GM12878 (cell line): ENCODE data around the gene SFXN5. TPM values are rescaled to one million over a fixed set of nuclear protein-coding genes. Genes with fewer than 3 reads are reported as not detected.

ENCODE experiments used
- ATAC-seq: fragments of 200-7000 bp; cut with Tn5 transposase; 3 replicates; pipeline ENCODE4 v1.9.1; 2020; ENCODE audit warnings: mild to moderate bottlenecking, moderate library complexity
- BruUV-seq: library from RNA; stranded (reverse); fragments of 400-500 nt; replicated peaks from 2 replicates; lab custom pipeline; 2021; lab: Mats Ljungman, UMichigan
- CTCF ChIA-PET: fragments of 300-600 bp; sonication (Branson Sonifier 250); formaldehyde crosslinking; extraction: SDS; loops from one replicate; lab custom pipeline; 2021; ENCODE audit warnings: inconsistent platforms; lab: Yijun Ruan, JAX
- POLR2A ChIA-PET: fragments of 350-600 bp; formaldehyde crosslinking; extraction: SDS; loops from one replicate; lab custom pipeline; 2021; ENCODE audit warnings: inconsistent platforms; lab: Charles Lee
- RAD21 ChIA-PET: fragments of 300-600 bp; sonication (Branson Sonifier 250); formaldehyde crosslinking; loops from one replicate; lab custom pipeline; 2023; ENCODE audit warnings: antibody characterized with exemption; ENCODE audit not compliant: unreplicated experiment; lab: Charles Lee
- SMC1A ChIA-PET: fragments of 300-600 bp; sonication (Branson Sonifier 250); formaldehyde crosslinking; loops from one replicate; lab custom pipeline; 2023; ENCODE audit not compliant: unreplicated experiment, uncharacterized antibody; lab: Charles Lee
- DNase-seq: peaks from one replicate; pipeline ENCODE4 v3.0.0-alpha.2; 2011; ENCODE audit warnings: low read depth, low spot score
- FAIRE-seq: peaks from 3 replicates; lab custom pipeline; 2011; peaks lifted over from hg19 to GRCh38; lab: Jason Lieb, UNC
- H2AFZ ChIP-seq: 2 replicates; pipeline ENCODE4 v1.6.0; 2011; ENCODE audit warnings: low read depth, low read length, control low read depth; ENCODE audit not compliant: control insufficient read depth
- H3K27ac ChIP-seq: 2 replicates; pipeline ENCODE4 v1.5.1; 2011; ENCODE audit warnings: control low read depth; ENCODE audit not compliant: control insufficient read depth, insufficient read depth
- H3K27me3 ChIP-seq, 2 experiments: replicated peaks in 1 of 2; 2 replicates each; pipeline versions ENCODE4 v1.6.0 to v1.6.1; 2011; ENCODE audit warnings: low read length in 1 of 2; ENCODE audit not compliant: control insufficient read depth in 2 of 2, insufficient read depth in 2 of 2
- H3K36me3 ChIP-seq, 2 experiments: 2 replicates each; pipeline ENCODE4 v1.5.1; 2011; ENCODE audit warnings: low read length in 1 of 2; ENCODE audit not compliant: control insufficient read depth in 2 of 2, insufficient read depth in 2 of 2
- H3K4me1 ChIP-seq: 2 replicates; pipeline ENCODE4 v1.6.1; 2011; ENCODE audit warnings: mild to moderate bottlenecking, low read length, moderate library complexity, mixed read lengths; ENCODE audit not compliant: control insufficient read depth, insufficient read depth
- H3K4me2 ChIP-seq: 2 replicates; pipeline ENCODE4 v1.6.0; 2011; ENCODE audit warnings: control low read depth; ENCODE audit not compliant: control insufficient read depth, insufficient read depth
- H3K4me3 ChIP-seq: fragments of 200-600 bp; sonication (generic); 2 replicates; pipeline ENCODE4 v1.5.1; 2016
- H3K79me2 ChIP-seq: 2 replicates; pipeline ENCODE4 v1.6.0; 2011; ENCODE audit warnings: low read length; ENCODE audit not compliant: control insufficient read depth, insufficient read depth
- H3K9ac ChIP-seq: 2 replicates; pipeline ENCODE4 v1.8.0; 2011; ENCODE audit warnings: low read length, control low read depth, mixed read lengths; ENCODE audit not compliant: control insufficient read depth, insufficient read depth
- H3K9me3 ChIP-seq: replicated peaks from 3 replicates; pipeline ENCODE4 v1.5.1; 2011; ENCODE audit warnings: mild to moderate bottlenecking, low read length; ENCODE audit not compliant: control insufficient read depth, insufficient read depth
- H4K20me1 ChIP-seq: 2 replicates; pipeline ENCODE4 v1.6.0; 2011; ENCODE audit not compliant: control insufficient read depth, insufficient read depth
- CREM ChIP-seq: IDR thresholded peaks from 2 replicates; pipeline ENCODE4 v1.6.1; 2014; ENCODE audit warnings: antibody characterized with exemption, low read depth
- ETV6 ChIP-seq, 2 experiments: fragments of 450-650 bp in 1 of 2; IDR thresholded peaks in 1 of 2; conservative IDR thresholded peaks in 1 of 2; 2 replicates each; pipeline ENCODE4 v1.6.1; 2014; ENCODE audit warnings: antibody characterized with exemption in 1 of 2, borderline replicate concordance in 1 of 2, low read depth in 1 of 2, mild to moderate bottlenecking in 1 of 2, moderate library complexity in 1 of 2
- FOS ChIP-seq: IDR thresholded peaks from 3 replicates; pipeline ENCODE4 v1.6.1; 2011; ENCODE audit warnings: borderline replicate concordance; ENCODE audit not compliant: insufficient read length; ENCODE audit errors: extremely low read depth
- HDAC6 ChIP-seq: fragments of 200-600 bp; sonication (generic); IDR thresholded peaks from one replicate; pipeline ENCODE4 v1.8.0; 2017; ENCODE audit warnings: antibody characterized with exemption; ENCODE audit not compliant: unreplicated experiment
- MYC ChIP-seq: IDR thresholded peaks from 2 replicates; pipeline ENCODE4 v1.6.1; 2011; ENCODE audit warnings: mild to moderate bottlenecking, low read length, moderate library complexity, inconsistent platforms; ENCODE audit not compliant: insufficient read depth, insufficient replicate concordance, insufficient read length, severe bottlenecking
- NFYA ChIP-seq: IDR thresholded peaks from 2 replicates; pipeline ENCODE4 v1.6.1; 2011; ENCODE audit warnings: low read depth, mild to moderate bottlenecking, low read length, improper control_type of control experiment, borderline replicate concordance
- NR2F1 ChIP-seq: fragments of 450-650 bp; conservative IDR thresholded peaks from 2 replicates; pipeline ENCODE4 v1.6.1; 2017; ENCODE audit warnings: mild to moderate bottlenecking
- RCOR1 ChIP-seq: conservative IDR thresholded peaks from 2 replicates; pipeline ENCODE4 v1.6.1; 2012; ENCODE audit warnings: low read depth, low read length, improper control_type of control experiment
- RUNX3 ChIP-seq: IDR thresholded peaks from 2 replicates; pipeline ENCODE4 v1.6.1; 2012; ENCODE audit warnings: low read length, inconsistent platforms
- SIX5 ChIP-seq: IDR thresholded peaks from 2 replicates; pipeline ENCODE4 v1.6.1; 2011; ENCODE audit warnings: mild to moderate bottlenecking, low read depth, low read length, moderate library complexity; ENCODE audit not compliant: severe bottlenecking
- SPI1 ChIP-seq: IDR thresholded peaks from 2 replicates; pipeline ENCODE4 v1.6.1; 2011; ENCODE audit warnings: low read depth, mild to moderate bottlenecking, low read length, moderate library complexity, borderline replicate concordance; ENCODE audit not compliant: insufficient read depth
- TARDBP ChIP-seq: IDR thresholded peaks from 2 replicates; pipeline ENCODE4 v1.6.1; 2016; ENCODE audit warnings: borderline replicate concordance
- YY1 ChIP-seq: IDR thresholded peaks from 2 replicates; pipeline ENCODE4 v1.6.1; 2011; ENCODE audit warnings: low read depth, mild to moderate bottlenecking, low read length
- ZBED1 ChIP-seq: IDR thresholded peaks from 2 replicates; pipeline ENCODE4 v1.6.1; 2016; ENCODE audit warnings: borderline replicate concordance
- WGBS: methylation state at CpG from one replicate; pipeline ENCODE4 v1.1.6; 2016; ENCODE audit warnings: low lambda C conversion rate; ENCODE audit not compliant: insufficient replicate concordance, insufficient coverage; ENCODE audit errors: missing lambda C conversion rate; 5-methylcytosine and 5-hydroxymethylcytosine counted together
- in situ Hi-C: fragments of 300-500 bp; cut with MboI; formaldehyde crosslinking; loops from 9 replicates; pipeline ENCODE4 v1.14.3; 2018; ENCODE audit warnings: mixed read lengths
- intact Hi-C: fragments of 100-400 bp; cut with micrococcal nuclease; formaldehyde crosslinking; loops from one replicate; pipeline ENCODE4 v1.14.2; 2022; ENCODE audit not compliant: unreplicated experiment
- polyA plus RNA-seq, 11 experiments: library from polyadenylated mRNA; depleted of rRNA in 4 of 11; unstranded in 6 of 11; stranded (reverse) in 5 of 11; fragments of >200 nt; fragmentation: Nextera tagmentation in 4 of 11; fragmentation: Illumina TruSeq in 1 of 11; extraction: Ambion mirVana in 4 of 11; extraction: Trizol in 1 of 11; gene quantifications; 1 replicate in 1 of 11; 2 replicates in 10 of 11; pipeline versions ENCODE4 v1.2.1 to v1.2.3, GENCODE V29; 2011 to 2016; ENCODE audit warnings: inconsistent platforms in 2 of 11, missing spikeins in 2 of 11, low read depth in 1 of 11
- total RNA-seq, 4 experiments: library from RNA; depleted of rRNA in 3 of 4; stranded (reverse); fragments of >200 nt in 3 of 4; fragmentation: Illumina TruSeq in 1 of 4; extraction: Trizol in 1 of 4; gene quantifications; 2 replicates each; pipeline versions ENCODE4 v1.2.1 to v1.2.3, GENCODE V29; 2013 to 2021
- TF ChIP-seq, protein P1 (sequence below): fragments of 450-650 bp; formaldehyde crosslinking; IDR thresholded peaks from 2 replicates; pipeline ENCODE4 v1.4.0; 2022; ENCODE audit warnings: mild to moderate bottlenecking, moderate library complexity
- TF ChIP-seq, protein P2 (sequence below): fragments of 450-650 bp; IDR thresholded peaks from 2 replicates; pipeline ENCODE4 v1.6.1; 2018; ENCODE audit warnings: mild to moderate bottlenecking, low read depth, moderate library complexity; ENCODE audit not compliant: partially characterized antibody

Gene SFXN5
- total and polyA plus RNA-seq, 10 of the 15 experiments (the other 5 are each of a cell fraction or from before 2014, with no cell fraction given): 3.3 to 15.9 (median 11.2) TPM

DNA sequence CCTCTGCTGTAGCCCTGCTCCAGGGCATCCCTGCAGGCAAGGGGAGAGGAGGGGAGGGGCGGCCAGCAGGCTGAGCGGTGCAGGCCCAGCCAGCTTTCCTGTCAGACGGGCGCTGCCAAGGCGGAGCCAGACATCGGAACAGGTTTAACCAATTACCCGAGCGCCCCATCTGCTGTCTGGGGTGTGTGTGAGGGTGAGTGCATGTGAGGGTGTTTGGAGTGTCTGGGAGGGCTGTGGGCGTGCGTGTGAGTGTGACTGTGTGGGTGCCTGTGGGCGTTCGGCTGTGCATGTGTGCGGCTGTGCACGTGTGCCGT lies 134.2 kb downstream of the SFXN5 start (continued):
- no peak for TF ChIP-seq HDAC6
- no peak for TF ChIP-seq RUNX3
- no peak for TF ChIP-seq YY1
- no peak for TF ChIP-seq MYC
- TF ChIP-seq NFYA: no peak
- no peak for TF ChIP-seq NR2F1
- TF ChIP-seq ETV6 (conservative IDR thresholded peaks at IDR 0.05 in 1 of 2, IDR thresholded peaks at IDR 0.05 in 1 of 2; ENCODE audit: borderline replicate concordance in 1 of 2, low read depth in 1 of 2): no peak
- TF ChIP-seq SPI1: no peak
- no peak for TF ChIP-seq RCOR1
- TF ChIP-seq SIX5: no peak

DNA sequence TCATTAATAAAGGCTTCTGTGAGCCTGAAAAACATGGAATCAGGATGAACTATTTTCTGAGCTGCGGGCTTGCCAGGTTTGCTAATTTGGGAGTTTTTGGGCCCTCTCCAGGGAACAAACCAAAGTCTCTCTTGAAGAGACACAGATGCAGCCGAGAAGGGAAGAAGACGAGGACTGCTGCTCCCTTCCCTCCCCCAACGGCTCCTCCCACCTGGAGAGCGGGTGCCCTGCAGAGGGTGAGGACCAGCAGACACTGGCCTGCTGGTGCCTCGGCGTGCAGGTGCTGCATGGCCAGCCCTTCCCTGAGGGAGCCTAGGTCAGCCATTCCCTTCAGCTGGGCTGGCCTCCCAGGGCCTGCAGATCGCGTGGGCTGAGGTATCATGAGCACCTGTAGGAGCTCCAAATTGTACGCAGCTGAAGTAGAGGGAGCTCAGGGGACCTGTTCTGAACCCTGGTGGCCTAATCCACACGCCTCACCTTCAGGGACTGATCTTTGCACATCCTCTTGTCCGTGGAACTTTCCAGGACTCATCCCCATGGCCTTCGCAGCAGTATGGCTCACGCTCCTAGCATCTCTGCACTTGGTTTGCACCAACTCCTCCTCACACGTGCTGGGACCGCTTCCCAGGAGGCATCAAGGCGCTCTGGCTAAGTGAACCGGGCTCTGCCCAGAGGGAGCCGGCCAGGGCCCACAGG lies 134.7 kb downstream of the SFXN5 start:
- in situ Hi-C loops (no loop called here), intact Hi-C loops (no loop called here)
- BruUV-seq: no TSS peak
- no peak for TF ChIP-seq FOS
- TF ChIP-seq, protein P1, sequence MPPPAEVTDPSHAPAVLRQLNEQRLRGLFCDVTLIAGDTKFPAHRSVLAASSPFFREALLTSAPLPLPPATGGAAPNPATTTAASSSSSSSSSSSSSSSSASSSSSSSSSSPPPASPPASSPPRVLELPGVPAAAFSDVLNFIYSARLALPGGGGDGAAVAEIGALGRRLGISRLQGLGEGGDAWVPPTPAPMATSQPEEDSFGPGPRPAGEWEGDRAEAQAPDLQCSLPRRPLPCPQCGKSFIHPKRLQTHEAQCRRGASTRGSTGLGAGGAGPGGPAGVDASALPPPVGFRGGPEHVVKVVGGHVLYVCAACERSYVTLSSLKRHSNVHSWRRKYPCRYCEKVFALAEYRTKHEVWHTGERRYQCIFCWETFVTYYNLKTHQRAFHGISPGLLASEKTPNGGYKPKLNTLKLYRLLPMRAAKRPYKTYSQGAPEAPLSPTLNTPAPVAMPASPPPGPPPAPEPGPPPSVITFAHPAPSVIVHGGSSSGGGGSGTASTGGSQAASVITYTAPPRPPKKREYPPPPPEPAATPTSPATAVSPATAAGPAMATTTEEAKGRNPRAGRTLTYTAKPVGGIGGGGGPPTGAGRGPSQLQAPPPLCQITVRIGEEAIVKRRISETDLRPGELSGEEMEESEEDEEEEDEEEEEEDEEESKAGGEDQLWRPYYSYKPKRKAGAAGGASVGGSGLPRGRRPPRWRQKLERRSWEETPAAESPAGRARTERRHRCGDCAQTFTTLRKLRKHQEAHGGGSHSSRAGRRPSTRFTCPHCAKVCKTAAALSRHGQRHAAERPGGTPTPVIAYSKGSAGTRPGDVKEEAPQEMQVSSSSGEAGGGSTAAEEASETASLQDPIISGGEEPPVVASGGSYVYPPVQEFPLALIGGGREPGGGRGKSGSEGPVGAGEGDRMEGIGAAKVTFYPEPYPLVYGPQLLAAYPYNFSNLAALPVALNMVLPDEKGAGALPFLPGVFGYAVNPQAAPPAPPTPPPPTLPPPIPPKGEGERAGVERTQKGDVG: no peak
- no peak for TF ChIP-seq TARDBP
- no peak for TF ChIP-seq CREM
- TF ChIP-seq, protein P2, sequence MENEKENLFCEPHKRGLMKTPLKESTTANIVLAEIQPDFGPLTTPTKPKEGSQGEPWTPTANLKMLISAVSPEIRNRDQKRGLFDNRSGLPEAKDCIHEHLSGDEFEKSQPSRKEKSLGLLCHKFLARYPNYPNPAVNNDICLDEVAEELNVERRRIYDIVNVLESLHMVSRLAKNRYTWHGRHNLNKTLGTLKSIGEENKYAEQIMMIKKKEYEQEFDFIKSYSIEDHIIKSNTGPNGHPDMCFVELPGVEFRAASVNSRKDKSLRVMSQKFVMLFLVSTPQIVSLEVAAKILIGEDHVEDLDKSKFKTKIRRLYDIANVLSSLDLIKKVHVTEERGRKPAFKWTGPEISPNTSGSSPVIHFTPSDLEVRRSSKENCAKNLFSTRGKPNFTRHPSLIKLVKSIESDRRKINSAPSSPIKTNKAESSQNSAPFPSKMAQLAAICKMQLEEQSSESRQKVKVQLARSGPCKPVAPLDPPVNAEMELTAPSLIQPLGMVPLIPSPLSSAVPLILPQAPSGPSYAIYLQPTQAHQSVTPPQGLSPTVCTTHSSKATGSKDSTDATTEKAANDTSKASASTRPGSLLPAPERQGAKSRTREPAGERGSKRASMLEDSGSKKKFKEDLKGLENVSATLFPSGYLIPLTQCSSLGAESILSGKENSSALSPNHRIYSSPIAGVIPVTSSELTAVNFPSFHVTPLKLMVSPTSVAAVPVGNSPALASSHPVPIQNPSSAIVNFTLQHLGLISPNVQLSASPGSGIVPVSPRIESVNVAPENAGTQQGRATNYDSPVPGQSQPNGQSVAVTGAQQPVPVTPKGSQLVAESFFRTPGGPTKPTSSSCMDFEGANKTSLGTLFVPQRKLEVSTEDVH: no peak
- no peak for TF ChIP-seq ZBED1

More for the DNA sequence above, 134.7 kb downstream of the SFXN5 start:
- no peaks in the 10 kb centered on the region for H3K9me3 ChIP-seq
- H3K79me2 ChIP-seq: no peaks in the 10 kb centered on the region
- H4K20me1 ChIP-seq: no peaks in the 10 kb centered on the region; the same call in 1 of the 2 replicates
- no peak overlapping the region for H3K4me2 ChIP-seq
- no peak for ATAC-seq
- H3K27me3 ChIP-seq: no peaks in the 10 kb centered on the region
- DNase-seq: no peak
- ChIA-PET SMC1A (interaction anchor here (4.8 kb wide), 1 partner anchor 44 kb away, joined by 39 read pairs; no protein-coding TSS in a partner anchor), POLR2A (no interaction called here), CTCF (interaction anchor here (1.0 to 8.0 kb wide), 2 partner anchors 44 to 49 kb away, joined by 3 to 117 read pairs; partner anchors contain the start of gene SPR), RAD21 (interaction anchor here (1.0 kb wide), 1 partner anchor 43 kb away, joined by 3 read pairs; no protein-coding TSS in a partner anchor)
- H3K9ac ChIP-seq: no peak overlapping the region
- H3K4me1 ChIP-seq: no peaks in the 10 kb centered on the region; the same call in 1 of the 2 replicates
- no peaks in the 10 kb centered on the region for H3K36me3 ChIP-seq
- H3K4me3 ChIP-seq: no peak overlapping the region
- no peak for FAIRE-seq
- 58% methylated on average over 19 of the region's 19 CpGs for WGBS
- no peak overlapping the region for H3K27ac ChIP-seq
- no peak overlapping the region for H2AFZ ChIP-seq
